ENCODE measurements around the gene TUSC2.

The TUSC2 gene

GRCh38 chr3:50331364-50331907 lies 3.4 kb upstream of the TUSC2 start:
- no peaks in the 10 kb centered on the region for H3K27me3 ChIP-seq (ENCODE audit: insufficient read depth, poor library complexity, severe bottlenecking)
- H3K9me3 ChIP-seq (ENCODE audit: severe bottlenecking) = no peaks in the 10 kb centered on the region
- H3K4me1 ChIP-seq (ENCODE audit: insufficient read depth, poor library complexity, severe bottlenecking) = peaks cover 15% of the 10 kb centered on the region
- TF ChIP-seq, protein P1, sequence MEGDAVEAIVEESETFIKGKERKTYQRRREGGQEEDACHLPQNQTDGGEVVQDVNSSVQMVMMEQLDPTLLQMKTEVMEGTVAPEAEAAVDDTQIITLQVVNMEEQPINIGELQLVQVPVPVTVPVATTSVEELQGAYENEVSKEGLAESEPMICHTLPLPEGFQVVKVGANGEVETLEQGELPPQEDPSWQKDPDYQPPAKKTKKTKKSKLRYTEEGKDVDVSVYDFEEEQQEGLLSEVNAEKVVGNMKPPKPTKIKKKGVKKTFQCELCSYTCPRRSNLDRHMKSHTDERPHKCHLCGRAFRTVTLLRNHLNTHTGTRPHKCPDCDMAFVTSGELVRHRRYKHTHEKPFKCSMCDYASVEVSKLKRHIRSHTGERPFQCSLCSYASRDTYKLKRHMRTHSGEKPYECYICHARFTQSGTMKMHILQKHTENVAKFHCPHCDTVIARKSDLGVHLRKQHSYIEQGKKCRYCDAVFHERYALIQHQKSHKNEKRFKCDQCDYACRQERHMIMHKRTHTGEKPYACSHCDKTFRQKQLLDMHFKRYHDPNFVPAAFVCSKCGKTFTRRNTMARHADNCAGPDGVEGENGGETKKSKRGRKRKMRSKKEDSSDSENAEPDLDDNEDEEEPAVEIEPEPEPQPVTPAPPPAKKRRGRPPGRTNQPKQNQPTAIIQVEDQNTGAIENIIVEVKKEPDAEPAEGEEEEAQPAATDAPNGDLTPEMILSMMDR (IDR thresholded peaks at IDR 0.05; ENCODE audit: poor library complexity, severe bottlenecking) = no peak
- peaks cover 71% of the 10 kb centered on the region for H3K36me3 ChIP-seq (ENCODE audit: low read depth)
- no peak overlapping the region for H3K4me3 ChIP-seq (ENCODE audit: severe bottlenecking)
- ATAC-seq (ENCODE audit: low read depth) (no peak), DNase-seq (ENCODE audit: low spot score) (no peak)
- H3K27ac ChIP-seq (ENCODE audit: poor library complexity, severe bottlenecking) = no peak overlapping the region

- no peak overlapping the region for H3K27ac ChIP-seq (ENCODE audit: poor library complexity, severe bottlenecking)
- TF ChIP-seq, protein P1 (IDR thresholded peaks at IDR 0.05; ENCODE audit: poor library complexity, severe bottlenecking) = no peak
- DNase-seq (ENCODE audit: low spot score) = no peak
- H3K27me3 ChIP-seq (ENCODE audit: insufficient read depth, poor library complexity, severe bottlenecking) = no peaks in the 10 kb centered on the region
- no peak overlapping the region for H3K4me3 ChIP-seq (ENCODE audit: severe bottlenecking)
- no peak for ATAC-seq (ENCODE audit: low read depth)
- peaks cover 10% of the 10 kb centered on the region for H3K4me1 ChIP-seq (ENCODE audit: insufficient read depth, poor library complexity, severe bottlenecking)
- no peaks in the 10 kb centered on the region for H3K9me3 ChIP-seq (ENCODE audit: severe bottlenecking)
- peaks cover 68% of the 10 kb centered on the region for H3K36me3 ChIP-seq (ENCODE audit: low read depth)
Observed at GRCh38 chr3:50330330-50330729, 2.3 kb upstream of the TUSC2 start.

DNA sequence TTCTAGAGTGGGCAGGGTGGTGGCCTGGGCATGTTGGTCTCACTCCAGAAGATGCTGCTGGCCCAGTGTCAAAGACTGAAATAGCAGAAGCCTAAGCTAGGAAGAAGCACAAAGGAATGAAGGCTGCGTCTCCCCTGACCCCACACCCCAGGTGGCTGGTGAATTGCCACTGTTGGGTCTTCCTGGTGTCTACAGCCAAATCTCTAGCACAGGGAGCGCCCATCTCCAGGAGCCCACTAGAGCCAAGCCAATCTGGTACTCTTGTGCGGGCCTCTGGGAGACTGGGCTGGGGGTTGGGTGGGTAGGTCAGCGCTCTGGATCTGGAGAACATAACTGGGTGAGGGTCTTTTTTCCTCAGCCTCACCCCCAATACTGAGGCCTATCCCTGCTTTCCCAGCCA lies 894 bp downstream of the TUSC2 start:
- H3K4me3 ChIP-seq (ENCODE audit: severe bottlenecking) = peak overlapping the region; percentile 81
- ATAC-seq (ENCODE audit: low read depth) (no peak), DNase-seq (ENCODE audit: low spot score) (no peak)
- H3K27me3 ChIP-seq (ENCODE audit: insufficient read depth, poor library complexity, severe bottlenecking) = no peaks in the 10 kb centered on the region
- TF ChIP-seq, protein P1 (IDR thresholded peaks at IDR 0.05; ENCODE audit: poor library complexity, severe bottlenecking) = no peak
- H3K4me1 ChIP-seq (ENCODE audit: insufficient read depth, poor library complexity, severe bottlenecking) = no peaks in the 10 kb centered on the region
- H3K27ac ChIP-seq (ENCODE audit: poor library complexity, severe bottlenecking) = peak overlapping the region; percentile 19
- no peaks in the 10 kb centered on the region for H3K9me3 ChIP-seq (ENCODE audit: severe bottlenecking)
- H3K36me3 ChIP-seq (ENCODE audit: low read depth) = peaks cover 53% of the 10 kb centered on the region

- Histone ChIP-seq H3K4me1 (ENCODE audit: insufficient read depth, poor library complexity, severe bottlenecking) (no peaks in the 10 kb centered on the region), H3K36me3 (ENCODE audit: low read depth) (peaks cover 43% of the 10 kb centered on the region), H3K27ac (ENCODE audit: poor library complexity, severe bottlenecking) (no peak overlapping the region), H3K27me3 (ENCODE audit: insufficient read depth, poor library complexity, severe bottlenecking) (no peaks in the 10 kb centered on the region), H3K4me3 (ENCODE audit: severe bottlenecking) (no peak overlapping the region), H3K9me3 (ENCODE audit: severe bottlenecking) (no peaks in the 10 kb centered on the region)
- TF ChIP-seq, protein P1 (IDR thresholded peaks at IDR 0.05; ENCODE audit: poor library complexity, severe bottlenecking) = no peak
- ATAC-seq (ENCODE audit: low read depth) (no peak), DNase-seq (ENCODE audit: low spot score) (no peak)
Observed at GRCh38 chr3:50326182-50326541, 1.9 kb downstream of the TUSC2 start.

- H3K36me3 ChIP-seq (ENCODE audit: low read depth) = peaks cover 38% of the 10 kb centered on the region
- H3K27ac ChIP-seq (ENCODE audit: poor library complexity, severe bottlenecking) = no peak overlapping the region
- H3K4me1 ChIP-seq (ENCODE audit: insufficient read depth, poor library complexity, severe bottlenecking) = no peaks in the 10 kb centered on the region
- no peaks in the 10 kb centered on the region for H3K9me3 ChIP-seq (ENCODE audit: severe bottlenecking)
- no peak for ATAC-seq (ENCODE audit: low read depth)
- TF ChIP-seq, protein P1 (IDR thresholded peaks at IDR 0.05; ENCODE audit: poor library complexity, severe bottlenecking) = no peak
- no peak for DNase-seq (ENCODE audit: low spot score)
- no peaks in the 10 kb centered on the region for H3K27me3 ChIP-seq (ENCODE audit: insufficient read depth, poor library complexity, severe bottlenecking)
- H3K4me3 ChIP-seq (ENCODE audit: severe bottlenecking) = no peak overlapping the region
Observed at GRCh38 chr3:50325497-50326181, 2.4 kb downstream of the TUSC2 start.

Data from RWPE2 (cell line).